Measurements from ENCODE around the gene SRD5A1. TPM values are rescaled to one million over a fixed set of nuclear protein-coding genes. Genes with fewer than 3 reads are reported as not detected.

The SRD5A1 gene
- total RNA-seq, 1 experiment from 2014 or later, result 29.9 TPM

GRCh38 chr5:6585168-6585567 lies 48.1 kb upstream of the SRD5A1 start:
- Histone ChIP-seq H3K56ac (ENCODE audit: insufficient read length, low read depth, low read length) (no peak overlapping the region), H3T11ph (ENCODE audit: low read length) (no peak overlapping the region), H2BK12ac (ENCODE audit: insufficient read length, low read depth, low read length) (no peak overlapping the region), H3K9ac (ENCODE audit: extremely low read depth, insufficient read length, low read length) (no peak overlapping the region), H4K5ac (ENCODE audit: insufficient read length, low read depth, low read length) (no peak overlapping the region), H2AK5ac (ENCODE audit: insufficient read length, low read length) (no peak overlapping the region), H3K27ac (ENCODE audit: insufficient read length, low read depth, low read length) (no peak overlapping the region), H3K4me2 (ENCODE audit: insufficient read depth, insufficient read length, low read length) (no peak overlapping the region), H2BK5ac (ENCODE audit: insufficient read length, low read length) (no peak overlapping the region), H3K27me3 (ENCODE audit: insufficient read depth, low read length) (peaks cover 5% of the 10 kb centered on the region; the same call in 1 of the 2 replicates), H3K18ac (ENCODE audit: insufficient read length, low read depth, low read length) (no peak overlapping the region), H3K4ac (ENCODE audit: low read depth, low read length) (no peak overlapping the region), H2BK20ac (ENCODE audit: low read depth, low read length, poor library complexity, severe bottlenecking) (no peak overlapping the region), H3K4me1 (ENCODE audit: insufficient read depth, low read length) (peaks cover 4% of the 10 kb centered on the region; the same call in 1 of the 2 replicates), H4K8ac (replicated peaks; ENCODE audit: insufficient read length, low read depth, low read length) (no peak overlapping the region), H3K79me1 (ENCODE audit: insufficient read depth, low read depth, low read length, poor library complexity, severe bottlenecking) (no peaks in the 10 kb centered on the region), H4K20me1 (ENCODE audit: control insufficient read depth, insufficient read depth, insufficient read length) (no peaks in the 10 kb centered on the region), H2BK15ac (ENCODE audit: low read depth, low read length) (no peak overlapping the region), H3K23me2 (ENCODE audit: insufficient read length, low read depth, low read length, poor library complexity, severe bottlenecking) (peaks cover 5% of the 10 kb centered on the region), H2BK120ac (ENCODE audit: low read depth, low read length, poor library complexity, severe bottlenecking) (no peak overlapping the region), H4K91ac (ENCODE audit: insufficient read length, low read depth, low read length) (no peak overlapping the region), H3K23ac (ENCODE audit: insufficient read length, low read depth, low read length) (peak overlapping the region; percentile 26), H2AFZ (ENCODE audit: low read length) (no peak overlapping the region), H3K9me3 (ENCODE audit: control insufficient read depth, low read depth, low read length) (no peaks in the 10 kb centered on the region), H3K79me2 (ENCODE audit: insufficient read depth, low read length) (no peaks in the 10 kb centered on the region), H3K14ac (ENCODE audit: insufficient read depth, low read length) (no peak overlapping the region)
- no peaks in the 10 kb centered on the region for H3K36me3 Mint-ChIP-seq (ENCODE audit: insufficient read depth in 1 of 3, low read depth in 3 of 3)
- H3K27ac Mint-ChIP-seq, result no peak overlapping the region
- DNase-seq, result no peak
- whole genome bisulfite sequencing (ENCODE audit: extremely low coverage, insufficient read length, low lambda C conversion rate), result no CpG with 5 or more reads among the region's 6 CpGs
- no peak overlapping the region for H3K4me3 Mint-ChIP-seq
- TF ChIP-seq CTCF (conservative IDR thresholded peaks at IDR 0.05), result no peak
- no peaks in the 10 kb centered on the region for H3K9me3 Mint-ChIP-seq
- peaks cover 67% of the 10 kb centered on the region for H3K27me3 Mint-ChIP-seq (ENCODE audit: low read depth)
- H3K4me1 Mint-ChIP-seq, result peaks cover 9 to 11% of the 10 kb centered on the region in 2 experiments

Data from H9 (cell line).